HEK293 (cell line): ENCODE measurements around the gene SMTNL1.

Experiments used
- ATF2 ChIP-seq: fragments of 450-650 bp; formaldehyde crosslinking; IDR thresholded peaks from 2 replicates; pipeline ENCODE4 v1.5.1; 2016; ENCODE audit warnings: missing biosample characterization, missing genetic modification characterization, low read depth
- BCL6B ChIP-seq: fragments of 450-650 bp; formaldehyde crosslinking; IDR thresholded peaks from 2 replicates; pipeline ENCODE4 v1.5.1; 2017; ENCODE audit warnings: missing biosample characterization, missing genetic modification characterization
- ELK4 ChIP-seq: IDR thresholded peaks from 2 replicates; pipeline ENCODE4 v1.6.1; 2011; ENCODE audit warnings: mild to moderate bottlenecking, low read depth, low read length, borderline replicate concordance
- FEZF1 ChIP-seq: fragments of 450-650 bp; formaldehyde crosslinking; IDR thresholded peaks from 2 replicates; pipeline ENCODE4 v1.5.1; 2016; ENCODE audit warnings: missing biosample characterization, missing genetic modification characterization
- HOXD13 ChIP-seq: sonication (generic); formaldehyde crosslinking; IDR thresholded peaks from 2 replicates; pipeline ENCODE4 v1.8.0; 2022; ENCODE audit warnings: missing genetic modification reagents, borderline replicate concordance
- PRDM6 ChIP-seq: fragments of 450-650 bp; formaldehyde crosslinking; IDR thresholded peaks from 2 replicates; pipeline ENCODE4 v1.5.1; 2017; ENCODE audit warnings: missing biosample characterization, missing genetic modification characterization
- SCRT1 ChIP-seq: fragments of 450-650 bp; formaldehyde crosslinking; IDR thresholded peaks from 2 replicates; pipeline ENCODE4 v1.5.1; 2016; ENCODE audit warnings: missing biosample characterization, missing genetic modification characterization, borderline replicate concordance
- SP2 ChIP-seq: fragments of 450-650 bp; formaldehyde crosslinking; IDR thresholded peaks from 2 replicates; pipeline ENCODE4 v1.5.1; 2016; ENCODE audit warnings: missing biosample characterization, missing genetic modification characterization
- WT1 ChIP-seq: fragments of 450-650 bp; formaldehyde crosslinking; IDR thresholded peaks from 2 replicates; pipeline ENCODE4 v1.5.1; 2016; ENCODE audit warnings: missing biosample characterization, missing genetic modification characterization
- ZBTB44 ChIP-seq: fragments of 450-650 bp; IDR thresholded peaks from 2 replicates; pipeline ENCODE4 v1.5.1; 2018; ENCODE audit warnings: missing biosample characterization, mild to moderate bottlenecking, missing genetic modification characterization
- ZNF169 ChIP-seq: fragments of 450-650 bp; formaldehyde crosslinking; IDR thresholded peaks from 2 replicates; pipeline ENCODE4 v1.5.1; 2016; ENCODE audit warnings: missing biosample characterization, missing genetic modification characterization
- ZNF211 ChIP-seq: fragments of 450-650 bp; formaldehyde crosslinking; IDR thresholded peaks from 2 replicates; pipeline ENCODE4 v1.5.1; 2016; ENCODE audit warnings: low read depth, missing biosample characterization, missing genetic modification characterization
- ZNF239 ChIP-seq: fragments of 450-650 bp; formaldehyde crosslinking; IDR thresholded peaks from 2 replicates; pipeline ENCODE4 v1.5.1; 2016; ENCODE audit warnings: missing biosample characterization, missing genetic modification characterization
- ZNF24 ChIP-seq: fragments of 450-650 bp; formaldehyde crosslinking; IDR thresholded peaks from 2 replicates; pipeline ENCODE4 v1.5.1; 2016; ENCODE audit warnings: missing biosample characterization, missing genetic modification characterization
- ZNF280C ChIP-seq: fragments of 450-650 bp; formaldehyde crosslinking; IDR thresholded peaks from 2 replicates; pipeline ENCODE4 v1.5.1; 2016; ENCODE audit warnings: missing biosample characterization, missing genetic modification characterization
- ZNF311 ChIP-seq: fragments of 450-650 bp; formaldehyde crosslinking; IDR thresholded peaks from 2 replicates; pipeline ENCODE4 v1.5.1; 2017; ENCODE audit warnings: missing biosample characterization, missing genetic modification characterization, borderline replicate concordance
- ZNF350 ChIP-seq: fragments of 450-650 bp; formaldehyde crosslinking; IDR thresholded peaks from 2 replicates; pipeline ENCODE4 v1.5.0; 2017; ENCODE audit warnings: missing biosample characterization, mild to moderate bottlenecking, missing genetic modification characterization
- ZNF391 ChIP-seq: fragments of 450-650 bp; formaldehyde crosslinking; IDR thresholded peaks from 2 replicates; pipeline ENCODE4 v1.5.1; 2016; ENCODE audit warnings: low read depth, missing biosample characterization, missing genetic modification characterization, borderline replicate concordance
- ZNF423 ChIP-seq: fragments of 450-650 bp; formaldehyde crosslinking; IDR thresholded peaks from 2 replicates; pipeline ENCODE4 v1.5.1; 2016; ENCODE audit warnings: missing biosample characterization, missing genetic modification characterization
- ZNF48 ChIP-seq: fragments of 450-650 bp; formaldehyde crosslinking; IDR thresholded peaks from 2 replicates; pipeline ENCODE4 v1.5.1; 2016; ENCODE audit warnings: missing biosample characterization, missing genetic modification characterization
- ZNF488 ChIP-seq: fragments of 450-650 bp; formaldehyde crosslinking; IDR thresholded peaks from 2 replicates; pipeline ENCODE4 v1.5.1; 2016; ENCODE audit warnings: missing biosample characterization, missing genetic modification characterization
- ZNF544 ChIP-seq: fragments of 450-650 bp; formaldehyde crosslinking; IDR thresholded peaks from 2 replicates; pipeline ENCODE4 v1.5.0; 2017; ENCODE audit warnings: missing biosample characterization, missing genetic modification characterization
- ZNF585B ChIP-seq: fragments of 450-650 bp; formaldehyde crosslinking; IDR thresholded peaks from 2 replicates; pipeline ENCODE4 v1.5.1; 2016; ENCODE audit warnings: missing biosample characterization, missing genetic modification characterization
- ZNF645 ChIP-seq: fragments of 450-650 bp; formaldehyde crosslinking; IDR thresholded peaks from 2 replicates; pipeline ENCODE4; 2016; ENCODE audit warnings: missing biosample characterization, missing genetic modification characterization
- ZNF707 ChIP-seq: fragments of 450-650 bp; formaldehyde crosslinking; IDR thresholded peaks from 2 replicates; pipeline ENCODE4 v1.5.1; 2016; ENCODE audit warnings: missing biosample characterization, missing genetic modification characterization
- ZNF76 ChIP-seq: fragments of 450-650 bp; formaldehyde crosslinking; IDR thresholded peaks from 2 replicates; pipeline ENCODE4; 2016; ENCODE audit warnings: low read depth, missing biosample characterization, missing genetic modification characterization, borderline replicate concordance
- ZNF785 ChIP-seq: fragments of 450-650 bp; formaldehyde crosslinking; IDR thresholded peaks from 2 replicates; pipeline ENCODE4 v1.5.1; 2016; ENCODE audit warnings: missing biosample characterization, missing genetic modification characterization
- ZNF830 ChIP-seq: fragments of 450-650 bp; IDR thresholded peaks from 2 replicates; pipeline ENCODE4 v1.5.0; 2018; ENCODE audit warnings: missing biosample characterization, missing genetic modification characterization, low read depth, mild to moderate bottlenecking, moderate library complexity

SMTNL1 gene

GRCh38 chr11:57514538-57515331 is 22.7 kb upstream of the SMTNL1 start (continued):
- TF ChIP-seq ZNF169 (tag by site-specific recombination), result no peak
- TF ChIP-seq ZNF280C (tag by site-specific recombination), result no peak
- peak; percentile 44 for TF ChIP-seq SP2 (tag by site-specific recombination)
- no peak; the same call in 1 of the 2 replicates for TF ChIP-seq ELK4
- TF ChIP-seq BCL6B (tag by site-specific recombination), result no peak
- TF ChIP-seq ZNF645 (tag by site-specific recombination), result no peak
- no peak for TF ChIP-seq ZNF311 (tag by site-specific recombination)
- peak; percentile 26; the same call in 1 of the 2 replicates for TF ChIP-seq WT1 (tag by site-specific recombination)
- TF ChIP-seq ZNF544 (tag by site-specific recombination), result no peak
- no peak for TF ChIP-seq ZNF585B (tag by site-specific recombination)
- no peak for TF ChIP-seq PRDM6 (tag by site-specific recombination)
- TF ChIP-seq ZBTB44 (tag by site-specific recombination), result no peak
- TF ChIP-seq ZNF239 (tag by site-specific recombination), result no peak
- peak; percentile 30; the same call in 1 of the 2 replicates for TF ChIP-seq ZNF76 (tag by site-specific recombination)
- 0 out of 2 replicates have a peak, but pooled peaks have one; percentile 11 for TF ChIP-seq ZNF391
- TF ChIP-seq HOXD13 (CRISPR knock-in tag), result no peak
- TF ChIP-seq ZNF488 (tag by site-specific recombination), result no peak
- TF ChIP-seq ZNF24 (tag by site-specific recombination), result peak; percentile 28; the same call in 1 of the 2 replicates
- no peak for TF ChIP-seq ATF2 (tag by site-specific recombination)
- TF ChIP-seq ZNF707, result no peak
- no peak for TF ChIP-seq FEZF1 (tag by site-specific recombination)
- no peak for TF ChIP-seq SCRT1 (tag by site-specific recombination)
- no peak for TF ChIP-seq ZNF785 (tag by site-specific recombination)
- no peak for TF ChIP-seq ZNF350
- TF ChIP-seq ZNF423 (tag by site-specific recombination), result no peak
- no peak for TF ChIP-seq ZNF211 (tag by site-specific recombination)
- TF ChIP-seq ZNF48, result no peak
- no peak for TF ChIP-seq ZNF830
